Hepatocyte (in vitro differentiated cells): Measurements from ENCODE around the gene OR5A2. TPM values are rescaled to one million over a fixed set of nuclear protein-coding genes. Genes with fewer than 3 reads are reported as not detected.

Experiments
- DNase-seq: peaks from one replicate; pipeline ENCODE4 v3.0.0-alpha.2; 2016; ENCODE audit warnings: low spot score
- H2AFZ ChIP-seq: fragments of 200-600 bp; sonication (generic); 2 replicates; pipeline ENCODE4 v1.6.0; 2016; ENCODE audit warnings: antibody characterized with exemption, mild to moderate bottlenecking
- H3K27ac ChIP-seq: fragments of 200-600 bp; sonication (generic); 2 replicates; pipeline ENCODE4 v1.5.1; 2016; ENCODE audit warnings: mild to moderate bottlenecking
- H3K27me3 ChIP-seq: fragments of 200-600 bp; sonication (generic); 2 replicates; pipeline ENCODE4 v1.6.1; 2016
- H3K36me3 ChIP-seq: fragments of 200-600 bp; sonication (generic); replicated peaks from 2 replicates; pipeline ENCODE4 v1.5.1; 2016; ENCODE audit warnings: low read depth; ENCODE audit not compliant: insufficient read depth
- H3K4me1 ChIP-seq: fragments of 200-600 bp; sonication (generic); 2 replicates; pipeline ENCODE4 v1.5.1; 2016; ENCODE audit warnings: mild to moderate bottlenecking, moderate library complexity; ENCODE audit not compliant: insufficient read depth
- H3K4me2 ChIP-seq: fragments of 200-600 bp; sonication (generic); 2 replicates; pipeline ENCODE4 v1.6.0; 2016
- H3K4me3 ChIP-seq: fragments of 200-600 bp; sonication (generic); 2 replicates; pipeline ENCODE4 v1.5.1; 2016; ENCODE audit warnings: mild to moderate bottlenecking
- H3K79me2 ChIP-seq: fragments of 200-600 bp; sonication (generic); 2 replicates; pipeline ENCODE4 v1.6.0; 2017; ENCODE audit warnings: mild to moderate bottlenecking
- H3K9me2 ChIP-seq: fragments of 200-600 bp; sonication (generic); replicated peaks from 2 replicates; pipeline ENCODE4 v1.6.0; 2017; ENCODE audit warnings: mild to moderate bottlenecking; ENCODE audit not compliant: insufficient read depth
- H3K9me3 ChIP-seq: fragments of 200-600 bp; sonication (generic); 2 replicates; pipeline ENCODE4 v1.5.1; 2016; ENCODE audit warnings: low read depth, mild to moderate bottlenecking
- H4K20me1 ChIP-seq: fragments of 200-600 bp; sonication (generic); 2 replicates; pipeline ENCODE4 v1.6.0; 2016; ENCODE audit warnings: mild to moderate bottlenecking; ENCODE audit not compliant: insufficient read depth, poor library complexity, severe bottlenecking
- EZH2 ChIP-seq: fragments of 200-600 bp; sonication (generic); IDR thresholded peaks from 2 replicates; pipeline ENCODE4 v1.6.1; 2016; ENCODE audit warnings: antibody characterized with exemption, mild to moderate bottlenecking, borderline replicate concordance
- EZH2phosphoT487 ChIP-seq: fragments of 200-600 bp; sonication (generic); IDR thresholded peaks from one replicate; pipeline ENCODE4 v1.6.1; 2018; ENCODE audit warnings: antibody characterized with exemption, mild to moderate bottlenecking, low read depth, moderate library complexity; ENCODE audit not compliant: unreplicated experiment, severe bottlenecking
- WGBS: methylation state at CpG from one replicate; pipeline ENCODE4 v1.1.6; 2016; ENCODE audit warnings: low lambda C conversion rate; ENCODE audit errors: missing lambda C conversion rate; 5-methylcytosine and 5-hydroxymethylcytosine counted together
- polyA plus RNA-seq: library from polyadenylated mRNA; unstranded; fragments of >200 nt; fragmentation: Nextera tagmentation; extraction: Ambion mirVana; gene quantifications from 2 replicates; pipeline ENCODE4 v1.2.1, GENCODE V29; 2016
- total RNA-seq: library from RNA; depleted of rRNA; stranded (reverse); fragments of >200 nt; gene quantifications from 2 replicates; pipeline ENCODE4 v1.2.3, GENCODE V29; 2014
- TF ChIP-seq, protein P1 (sequence below): fragments of 200-600 bp; sonication (generic); IDR thresholded peaks from 2 replicates; pipeline ENCODE4 v1.5.1; 2016; ENCODE audit warnings: antibody characterized with exemption, mild to moderate bottlenecking; ENCODE audit not compliant: poor library complexity

The OR5A2 gene
- total and polyA plus RNA-seq, 2 experiments from 2014 or later = not detected

DNA sequence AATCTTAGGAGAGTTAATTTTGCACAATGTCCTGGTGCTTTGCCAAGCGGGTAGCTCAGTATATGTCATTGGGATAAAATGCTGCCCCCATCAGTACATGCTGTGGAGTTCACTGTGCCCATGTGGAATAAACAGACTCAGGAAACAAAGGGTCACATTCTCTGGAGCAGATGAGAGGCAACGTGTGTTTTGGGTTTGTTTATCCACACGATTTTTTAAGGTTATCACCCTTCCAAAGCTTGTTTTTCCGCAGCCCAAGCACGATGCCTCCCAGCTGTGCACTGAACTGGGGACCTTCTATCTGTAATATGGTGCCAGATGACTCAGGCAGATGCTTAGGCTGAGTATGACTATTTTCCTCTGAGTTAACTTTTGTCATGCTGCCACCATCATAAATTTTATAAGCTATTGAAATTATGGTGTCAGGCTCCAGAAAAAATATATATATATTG is 37.0 kb upstream of the OR5A2 start:
- H3K27me3 ChIP-seq = no peaks in the 10 kb centered on the region
- H3K79me2 ChIP-seq = no peaks in the 10 kb centered on the region
- no peak for TF ChIP-seq EZH2phosphoT487
- TF ChIP-seq, protein P1, sequence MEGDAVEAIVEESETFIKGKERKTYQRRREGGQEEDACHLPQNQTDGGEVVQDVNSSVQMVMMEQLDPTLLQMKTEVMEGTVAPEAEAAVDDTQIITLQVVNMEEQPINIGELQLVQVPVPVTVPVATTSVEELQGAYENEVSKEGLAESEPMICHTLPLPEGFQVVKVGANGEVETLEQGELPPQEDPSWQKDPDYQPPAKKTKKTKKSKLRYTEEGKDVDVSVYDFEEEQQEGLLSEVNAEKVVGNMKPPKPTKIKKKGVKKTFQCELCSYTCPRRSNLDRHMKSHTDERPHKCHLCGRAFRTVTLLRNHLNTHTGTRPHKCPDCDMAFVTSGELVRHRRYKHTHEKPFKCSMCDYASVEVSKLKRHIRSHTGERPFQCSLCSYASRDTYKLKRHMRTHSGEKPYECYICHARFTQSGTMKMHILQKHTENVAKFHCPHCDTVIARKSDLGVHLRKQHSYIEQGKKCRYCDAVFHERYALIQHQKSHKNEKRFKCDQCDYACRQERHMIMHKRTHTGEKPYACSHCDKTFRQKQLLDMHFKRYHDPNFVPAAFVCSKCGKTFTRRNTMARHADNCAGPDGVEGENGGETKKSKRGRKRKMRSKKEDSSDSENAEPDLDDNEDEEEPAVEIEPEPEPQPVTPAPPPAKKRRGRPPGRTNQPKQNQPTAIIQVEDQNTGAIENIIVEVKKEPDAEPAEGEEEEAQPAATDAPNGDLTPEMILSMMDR = no peak
- no peak for TF ChIP-seq EZH2
- no peak overlapping the region for H3K4me2 ChIP-seq
- no peak overlapping the region for H2AFZ ChIP-seq
- no peaks in the 10 kb centered on the region for H3K9me3 ChIP-seq
- no peaks in the 10 kb centered on the region for H3K36me3 ChIP-seq
- DNase-seq = no peak
- H3K4me1 ChIP-seq = no peaks in the 10 kb centered on the region
- H3K9me2 ChIP-seq = no peaks in the 10 kb centered on the region
- WGBS = 58% methylated on average over 5 of the region's 5 CpGs
- H3K27ac ChIP-seq = no peak overlapping the region
- no peak overlapping the region for H3K4me3 ChIP-seq
- no peaks in the 10 kb centered on the region for H4K20me1 ChIP-seq

DNA sequence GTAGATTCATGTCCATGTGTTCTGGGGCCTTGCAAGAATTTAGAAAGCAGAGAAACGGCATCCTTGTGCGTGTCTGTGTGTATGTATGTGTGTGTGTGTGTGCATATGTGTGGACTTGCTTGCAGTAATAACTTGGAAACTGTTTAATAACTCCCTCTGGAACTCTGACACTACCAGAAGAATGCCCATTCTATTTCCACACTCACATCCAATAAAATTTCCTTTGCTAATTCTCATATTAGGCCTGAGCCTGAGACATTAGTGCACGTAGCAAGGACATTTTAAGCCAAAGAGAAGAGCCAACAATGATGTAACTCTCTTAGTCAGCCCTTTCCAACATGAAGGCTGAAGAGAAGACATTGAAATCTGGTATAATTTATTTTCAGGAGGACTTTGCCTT is 33.7 kb upstream of the OR5A2 start:
- no peaks in the 10 kb centered on the region for H3K9me2 ChIP-seq
- 70% methylated on average over 3 of the region's 3 CpGs for WGBS
- no peak overlapping the region for H3K27ac ChIP-seq
- no peaks in the 10 kb centered on the region for H3K27me3 ChIP-seq
- no peak for TF ChIP-seq EZH2phosphoT487
- TF ChIP-seq, protein P1 = no peak
- TF ChIP-seq EZH2 = no peak
- H2AFZ ChIP-seq = no peak overlapping the region
- no peaks in the 10 kb centered on the region for H4K20me1 ChIP-seq
- H3K9me3 ChIP-seq = no peaks in the 10 kb centered on the region
- H3K79me2 ChIP-seq = no peaks in the 10 kb centered on the region
- no peak for DNase-seq
- H3K4me3 ChIP-seq = no peak overlapping the region
- no peak overlapping the region for H3K4me2 ChIP-seq
- H3K4me1 ChIP-seq = peaks cover 3% of the 10 kb centered on the region
- no peaks in the 10 kb centered on the region for H3K36me3 ChIP-seq

DNA sequence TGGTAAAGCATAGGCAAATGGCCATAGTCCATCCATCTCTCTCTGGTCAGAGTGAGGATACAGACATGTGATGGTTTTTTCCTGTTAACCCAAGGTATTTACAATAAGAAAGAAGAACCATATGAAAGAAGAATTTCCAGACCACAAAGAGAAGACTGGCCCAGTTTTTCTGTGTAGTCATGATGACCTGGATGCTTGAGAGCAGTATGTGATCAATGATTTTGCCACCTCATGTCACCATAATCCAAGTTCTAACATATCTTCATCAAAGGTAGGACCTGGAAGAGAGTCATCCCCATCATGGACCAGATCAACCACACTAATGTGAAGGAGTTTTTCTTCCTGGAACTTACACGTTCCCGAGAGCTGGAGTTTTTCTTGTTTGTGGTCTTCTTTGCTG is 30.4 kb upstream of the OR5A2 start, which contains the start of gene OR4D6:
OR4D6 (plus strand) TSS at position 301 of the 400 bp plus-strand sequence; CDS start at position 301, 0 bp downstream.
- Histone ChIP-seq H2AFZ (no peak within 1 kb of the TSS), H3K27ac (no peak within 1 kb of the TSS), H3K27me3 (no peaks in the 10 kb centered on the region), H3K4me3 (no peak within 1 kb of the TSS), H3K4me2 (no peak within 1 kb of the TSS), H4K20me1 (no peaks in the 10 kb centered on the region), H3K9me3 (no peaks in the 10 kb centered on the region), H3K36me3 (no peaks in the 10 kb centered on the region), H3K79me2 (no peaks in the 10 kb centered on the region), H3K9me2 (no peaks in the 10 kb centered on the region), H3K4me1 (peaks cover 3% of the 10 kb centered on the region)
- WGBS = 95% methylated on average over 2 of the region's 2 CpGs
- no peak for DNase-seq
- TF ChIP-seq EZH2phosphoT487 = no peak
- TF ChIP-seq, protein P1 = no peak
- no peak for TF ChIP-seq EZH2
